H1 (cell line): ENCODE data around the gene CYP27C1. TPM values are rescaled to one million over a fixed set of nuclear protein-coding genes. Genes with fewer than 3 reads are reported as not detected.

Source experiments
- BCL11A ChIP-seq, 2 experiments: IDR thresholded peaks; one replicate each; pipeline ENCODE4 v1.6.1; 2011; ENCODE audit warnings: low read depth in 2 of 2, low read length in 2 of 2, mild to moderate bottlenecking in 2 of 2
- CBX5 ChIP-seq: fragments of 300-800, 300-1000 bp; sonication (generic); IDR thresholded peaks from 2 replicates; pipeline ENCODE4 v1.7.1; 2016; ENCODE audit warnings: antibody characterized with exemption, low read length, low read depth
- CBX8 ChIP-seq: fragments of 300-800, 300-1000 bp; sonication (generic); IDR thresholded peaks from 2 replicates; pipeline ENCODE4 v1.7.1; 2016; ENCODE audit warnings: low read depth, low read length, borderline replicate concordance
- CEBPB ChIP-seq: IDR thresholded peaks from 2 replicates; pipeline ENCODE4 v1.6.1; 2012; ENCODE audit warnings: low read depth, low read length
- CHD1 ChIP-seq: IDR thresholded peaks from 2 replicates; pipeline ENCODE4 v1.6.1; 2012; ENCODE audit warnings: low read depth, low read length, improper control_type of control experiment
- CREB1 ChIP-seq: IDR thresholded peaks from 2 replicates; pipeline ENCODE4 v1.6.1; 2012; ENCODE audit warnings: inconsistent platforms
- CTBP2 ChIP-seq: IDR thresholded peaks from 2 replicates; pipeline ENCODE4 v1.7.0; 2011; ENCODE audit warnings: borderline replicate concordance, mild to moderate bottlenecking, moderate library complexity, mixed read lengths, low read length; ENCODE audit not compliant: insufficient read depth, insufficient read length
- EZH2 ChIP-seq: fragments of 200-600 bp; sonication (generic); IDR thresholded peaks from 2 replicates; pipeline ENCODE4 v1.7.1; 2012; ENCODE audit warnings: low read depth, mild to moderate bottlenecking, moderate library complexity, low read length, inconsistent platforms; ENCODE audit not compliant: severe bottlenecking
- KDM4A ChIP-seq: IDR thresholded peaks from one replicate; pipeline ENCODE4 v1.7.1; 2012; ENCODE audit warnings: low read depth, mild to moderate bottlenecking, moderate library complexity, low read length, inconsistent platforms; ENCODE audit not compliant: severe bottlenecking
- KDM5A ChIP-seq: fragments of 200-600 bp; IDR thresholded peaks from 2 replicates; pipeline ENCODE4 v1.7.1; 2012; ENCODE audit warnings: mild to moderate bottlenecking, low read length, inconsistent platforms, mixed read lengths
- MAX ChIP-seq: IDR thresholded peaks from 2 replicates; pipeline ENCODE4 v1.6.1; 2012; ENCODE audit warnings: inconsistent platforms
- POU5F1 ChIP-seq: IDR thresholded peaks from 2 replicates; pipeline ENCODE4 v1.6.1; 2011; ENCODE audit warnings: low read depth, mild to moderate bottlenecking, low read length, moderate library complexity
- RAD21 ChIP-seq, 2 experiments: IDR thresholded peaks in 1 of 2; conservative IDR thresholded peaks in 1 of 2; 2 replicates each; pipeline ENCODE4 v1.6.1; 2011; ENCODE audit warnings: low read depth in 2 of 2, low read length in 2 of 2, improper control_type of control experiment in 1 of 2, inconsistent platforms in 1 of 2, mild to moderate bottlenecking in 1 of 2, moderate library complexity in 1 of 2
- RFX5 ChIP-seq: IDR thresholded peaks from 2 replicates; pipeline ENCODE4 v1.6.1; 2011; ENCODE audit warnings: low read depth, low read length, improper control_type of control experiment, borderline replicate concordance
- RNF2 ChIP-seq: fragments of 200-900, 300-1000 bp; sonication (generic); IDR thresholded peaks from 2 replicates; pipeline ENCODE4 v1.7.1; 2016; ENCODE audit warnings: borderline replicate concordance, low read depth, mild to moderate bottlenecking, antibody characterized with exemption, low read length; ENCODE audit not compliant: poor library complexity, severe bottlenecking; ENCODE audit errors: missing control alignments
- SIN3A ChIP-seq, 2 experiments: IDR thresholded peaks in 1 of 2; conservative IDR thresholded peaks in 1 of 2; 2 replicates each; pipeline ENCODE4 v1.6.1; 2011 to 2012; ENCODE audit warnings: low read length in 2 of 2, improper control_type of control experiment in 1 of 2, low read depth in 1 of 2, mild to moderate bottlenecking in 1 of 2
- SIRT6 ChIP-seq: IDR thresholded peaks from one replicate; pipeline ENCODE4 v1.7.1; 2012; ENCODE audit warnings: low read length, inconsistent platforms
- SIX5 ChIP-seq: IDR thresholded peaks from 2 replicates; pipeline ENCODE4 v1.6.1; 2011; ENCODE audit warnings: mild to moderate bottlenecking, low read depth, low read length
- SP1 ChIP-seq: IDR thresholded peaks from 2 replicates; pipeline ENCODE4 v1.6.1; 2011; ENCODE audit warnings: low read depth, low read length
- SUZ12 ChIP-seq: fragments of 200-600 bp; sonication (generic); IDR thresholded peaks from 2 replicates; pipeline ENCODE4 v1.6.1; 2012; ENCODE audit warnings: mild to moderate bottlenecking, inconsistent platforms, low read length, moderate library complexity, mixed read lengths
- TAF7 ChIP-seq: optimal IDR thresholded peaks from 2 replicates; pipeline ENCODE3; 2011; ENCODE audit warnings: low read depth, mild to moderate bottlenecking, inconsistent platforms, low read length, moderate library complexity, borderline replicate concordance
- USF2 ChIP-seq: IDR thresholded peaks from 2 replicates; pipeline ENCODE4 v1.6.1; 2011; ENCODE audit warnings: low read length, improper control_type of control experiment
- ZNF274 ChIP-seq: IDR thresholded peaks from 2 replicates; pipeline ENCODE4 v1.7.0; 2012; ENCODE audit warnings: low read length, borderline replicate concordance; ENCODE audit errors: extremely low read depth
- polyA plus RNA-seq, 7 experiments: library from polyadenylated mRNA; depleted of rRNA in 3 of 7; stranded (reverse) in 5 of 7; unstranded in 2 of 7; fragments of >200 nt in 5 of 7; fragments of 200-250 nt in 2 of 7; gene quantifications; 1 replicate in 5 of 7; 2 replicates in 1 of 7; 4 replicates in 1 of 7; pipeline versions ENCODE4 v1.2.1 to v1.2.3, GENCODE V29; 2011 to 2013; ENCODE audit warnings: missing spikeins in 2 of 7, mixed read lengths in 2 of 7
- total RNA-seq: library from RNA; stranded (reverse); fragmentation: NEBNext Ultra II Directional; extraction: Animal tissue kit (Norgen Biotek cat#: 25700); gene quantifications from 2 replicates; pipeline ENCODE4 v1.2.1, GENCODE V29; 2021

Gene CYP27C1
- total and polyA plus RNA-seq, 2 of the 8 experiments (the other 6 are each of a cell fraction or from before 2014, with no cell fraction given) = 1.3 to 3.2 TPM

- TF ChIP-seq USF2 = no peak
- no peak for TF ChIP-seq EZH2
- no peak for TF ChIP-seq POU5F1
- TF ChIP-seq SP1 = no peak
- TF ChIP-seq CEBPB = no peak
- TF ChIP-seq SIX5 = no peak
- 0 out of 4 replicates have a peak, but pooled peaks have one; percentile 32 to 56 for TF ChIP-seq SIN3A (conservative IDR thresholded peaks at IDR 0.05 in 1 of 2, IDR thresholded peaks at IDR 0.05 in 1 of 2; ENCODE audit: low read depth in 1 of 2, low read length in 2 of 2)
- TF ChIP-seq CBX5 = no peak
- peak; percentile 93 for TF ChIP-seq MAX
- no peak for TF ChIP-seq RAD21 (IDR thresholded peaks at IDR 0.05 in 1 of 2, conservative IDR thresholded peaks at IDR 0.05 in 1 of 2; ENCODE audit: low read depth in 2 of 2, low read length in 2 of 2)
- TF ChIP-seq BCL11A (IDR thresholded peaks at IDR 0.05; ENCODE audit: low read depth in 2 of 2, low read length in 2 of 2) = no peak
- no peak for TF ChIP-seq CTBP2
- peak; percentile 80 for TF ChIP-seq KDM4A
- TF ChIP-seq RNF2 = peak; percentile 46
- TF ChIP-seq ZNF274 = no peak
- no peak for TF ChIP-seq RFX5
- TF ChIP-seq CBX8 = no peak
- TF ChIP-seq SIRT6 = no peak
- no peak for TF ChIP-seq TAF7
- TF ChIP-seq CHD1 = no peak
- no peak for TF ChIP-seq CREB1
- no peak for TF ChIP-seq SUZ12
- no peak for TF ChIP-seq KDM5A
These were observed 849 bp upstream of the CYP27C1 start (continued) for GRCh38 chr2:127220768-127221527.
